ENCODE data around the gene P4HA2.

P4HA2 gene

GRCh38 chr5:132264546-132265335, 37.1 kb upstream of the P4HA2 start:
- H3K27me3 ChIP-seq (ENCODE audit: control insufficient read depth in 1 of 2, insufficient read depth in 2 of 2, low read length in 2 of 2): no peaks in the 10 kb centered on the region
- H3K4me1 ChIP-seq (ENCODE audit: control insufficient read depth in 1 of 2, insufficient read depth in 2 of 2, low read length in 2 of 2): peaks cover 28 to 32% of the 10 kb centered on the region in 2 donors
- peaks cover 0 to 3% of the 10 kb centered on the region in 2 donors for H3K36me3 ChIP-seq (ENCODE audit: control insufficient read depth in 1 of 2, insufficient read depth in 2 of 2, low read length in 2 of 2)
- H3K27ac ChIP-seq (ENCODE audit: low read depth, low read length): peak overlapping the region; percentile 57
- H3K4me3 ChIP-seq (ENCODE audit: low read depth in 1 of 2, low read length in 2 of 2): no peak overlapping the region
- no peaks in the 10 kb centered on the region for H3K9me3 ChIP-seq (ENCODE audit: control insufficient read depth in 1 of 2, low read length in 2 of 2)
- no peak overlapping the region for H3K9ac ChIP-seq (ENCODE audit: low read depth in 1 of 2, low read length in 2 of 2)

- Histone ChIP-seq H3K9me3 (ENCODE audit: control insufficient read depth in 1 of 2, low read length in 2 of 2) (no peaks in the 10 kb centered on the region), H3K36me3 (ENCODE audit: control insufficient read depth in 1 of 2, insufficient read depth in 2 of 2, low read length in 2 of 2) (peaks cover 0 to 3% of the 10 kb centered on the region in 2 donors), H3K27ac (ENCODE audit: low read depth, low read length) (no peak overlapping the region), H3K4me1 (ENCODE audit: control insufficient read depth in 1 of 2, insufficient read depth in 2 of 2, low read length in 2 of 2) (peaks cover 34 to 35% of the 10 kb centered on the region in 2 donors), H3K4me3 (ENCODE audit: low read depth in 1 of 2, low read length in 2 of 2) (no peak overlapping the region), H3K27me3 (ENCODE audit: control insufficient read depth in 1 of 2, insufficient read depth in 2 of 2, low read length in 2 of 2) (no peaks in the 10 kb centered on the region), H3K9ac (ENCODE audit: low read depth in 1 of 2, low read length in 2 of 2) (no peak overlapping the region)
Observed at GRCh38 chr5:132263548-132264261, 36.1 kb upstream of the P4HA2 start.

- Histone ChIP-seq H3K9me3 (ENCODE audit: control insufficient read depth in 1 of 2, low read length in 2 of 2) (no peaks in the 10 kb centered on the region), H3K36me3 (ENCODE audit: control insufficient read depth in 1 of 2, insufficient read depth in 2 of 2, low read length in 2 of 2) (peaks cover 0 to 3% of the 10 kb centered on the region in 2 donors), H3K9ac (ENCODE audit: low read depth in 1 of 2, low read length in 2 of 2) (no peak overlapping the region), H3K4me3 (ENCODE audit: low read depth in 1 of 2, low read length in 2 of 2) (no peak overlapping the region), H3K4me1 (ENCODE audit: control insufficient read depth in 1 of 2, insufficient read depth in 2 of 2, low read length in 2 of 2) (peaks cover 34 to 35% of the 10 kb centered on the region in 2 donors), H3K27ac (ENCODE audit: low read depth, low read length) (no peak overlapping the region), H3K27me3 (ENCODE audit: control insufficient read depth in 1 of 2, insufficient read depth in 2 of 2, low read length in 2 of 2) (no peaks in the 10 kb centered on the region)
Observed at GRCh38 chr5:132262882-132263547, 35.4 kb upstream of the P4HA2 start.

GRCh38 chr5:132261881-132262845, 34.5 kb upstream of the P4HA2 start:
- Histone ChIP-seq H3K4me1 (ENCODE audit: control insufficient read depth in 1 of 2, insufficient read depth in 2 of 2, low read length in 2 of 2) (peaks cover 34 to 35% of the 10 kb centered on the region in 2 donors), H3K36me3 (ENCODE audit: control insufficient read depth in 1 of 2, insufficient read depth in 2 of 2, low read length in 2 of 2) (peaks cover 0 to 3% of the 10 kb centered on the region in 2 donors), H3K9ac (ENCODE audit: low read depth in 1 of 2, low read length in 2 of 2) (no peak overlapping the region), H3K27me3 (ENCODE audit: control insufficient read depth in 1 of 2, insufficient read depth in 2 of 2, low read length in 2 of 2) (no peaks in the 10 kb centered on the region), H3K4me3 (ENCODE audit: low read depth in 1 of 2, low read length in 2 of 2) (no peak overlapping the region), H3K27ac (ENCODE audit: low read depth, low read length) (no peak overlapping the region), H3K9me3 (ENCODE audit: control insufficient read depth in 1 of 2, low read length in 2 of 2) (no peaks in the 10 kb centered on the region)

- H3K36me3 ChIP-seq (ENCODE audit: control insufficient read depth in 1 of 2, insufficient read depth in 2 of 2, low read length in 2 of 2): peaks cover 0 to 3% of the 10 kb centered on the region in 2 donors
- H3K4me1 ChIP-seq (ENCODE audit: control insufficient read depth in 1 of 2, insufficient read depth in 2 of 2, low read length in 2 of 2): peaks cover 30 to 31% of the 10 kb centered on the region in 2 donors
- H3K27me3 ChIP-seq (ENCODE audit: control insufficient read depth in 1 of 2, insufficient read depth in 2 of 2, low read length in 2 of 2): peaks cover 0 to 9% of the 10 kb centered on the region in 2 donors
- H3K4me3 ChIP-seq (ENCODE audit: low read depth in 1 of 2, low read length in 2 of 2): no peak overlapping the region
- H3K27ac ChIP-seq (ENCODE audit: low read depth, low read length): peak overlapping the region; percentile 23
- H3K9ac ChIP-seq (ENCODE audit: low read depth in 1 of 2, low read length in 2 of 2): peak overlapping the region in 1 of 2 donors; percentile 69
- H3K9me3 ChIP-seq (ENCODE audit: control insufficient read depth in 1 of 2, low read length in 2 of 2): no peaks in the 10 kb centered on the region
Observed at GRCh38 chr5:132260714-132261551, 33.3 kb upstream of the P4HA2 start.

GRCh38 chr5:132260051-132260450, 32.4 kb upstream of the P4HA2 start:
- H3K4me1 ChIP-seq (ENCODE audit: control insufficient read depth in 1 of 2, insufficient read depth in 2 of 2, low read length in 2 of 2): peaks cover 22 to 24% of the 10 kb centered on the region in 2 donors
- H3K27ac ChIP-seq (ENCODE audit: low read depth, low read length): peak overlapping the region; percentile 69
- H3K36me3 ChIP-seq (ENCODE audit: control insufficient read depth in 1 of 2, insufficient read depth in 2 of 2, low read length in 2 of 2): peaks cover 0 to 3% of the 10 kb centered on the region in 2 donors
- peaks cover 0 to 9% of the 10 kb centered on the region in 2 donors for H3K27me3 ChIP-seq (ENCODE audit: control insufficient read depth in 1 of 2, insufficient read depth in 2 of 2, low read length in 2 of 2)
- peak overlapping the region in 1 of 2 donors; percentile 69 for H3K9ac ChIP-seq (ENCODE audit: low read depth in 1 of 2, low read length in 2 of 2)
- H3K4me3 ChIP-seq (ENCODE audit: low read depth in 1 of 2, low read length in 2 of 2): peak overlapping the region in 1 of 2 donors; percentile 19
- H3K9me3 ChIP-seq (ENCODE audit: control insufficient read depth in 1 of 2, low read length in 2 of 2): no peaks in the 10 kb centered on the region

GRCh38 chr5:132259069-132259851, 31.6 kb upstream of the P4HA2 start:
- H3K4me3 ChIP-seq (ENCODE audit: low read depth in 1 of 2, low read length in 2 of 2): peak overlapping the region; percentile 36 to 61
- H3K36me3 ChIP-seq (ENCODE audit: control insufficient read depth in 1 of 2, insufficient read depth in 2 of 2, low read length in 2 of 2): peaks cover 0 to 3% of the 10 kb centered on the region in 2 donors
- H3K9ac ChIP-seq (ENCODE audit: low read depth in 1 of 2, low read length in 2 of 2): peak overlapping the region in 1 of 2 donors; percentile 69
- H3K4me1 ChIP-seq (ENCODE audit: control insufficient read depth in 1 of 2, insufficient read depth in 2 of 2, low read length in 2 of 2): peaks cover 20 to 22% of the 10 kb centered on the region in 2 donors
- H3K9me3 ChIP-seq (ENCODE audit: control insufficient read depth in 1 of 2, low read length in 2 of 2): no peaks in the 10 kb centered on the region
- H3K27me3 ChIP-seq (ENCODE audit: control insufficient read depth in 1 of 2, insufficient read depth in 2 of 2, low read length in 2 of 2): peaks cover 0 to 9% of the 10 kb centered on the region in 2 donors
- peak overlapping the region; percentile 69 for H3K27ac ChIP-seq (ENCODE audit: low read depth, low read length)

Data from duodenal mucosa (tissue), 2 donors.